T-helper 2 cell treated with Interferon-gamma antibody and Interleukin-4, amounts not matched to agents 5 μg/mL and 100 μg/mL, for 36 hours (primary cell): ENCODE results near the gene TDRD9.
"Not testable (repeated sequence)": the region's sequence is repeated elsewhere in the genome, so short reads cannot be mapped to it uniquely, and the experiment has no call there.

ENCODE experiments used
- DNase-seq: peaks from one replicate; pipeline ENCODE4 v3.0.0; 2021; ENCODE audit warnings: low spot score
- H3K27ac Mint-ChIP-seq: one replicate; pipeline ENCODE4 v1.8.0; 2021; ENCODE audit warnings: mild to moderate bottlenecking, mixed read lengths
- H3K27me3 Mint-ChIP-seq: one replicate; pipeline ENCODE4 v1.8.0; 2021; ENCODE audit warnings: low read depth, mixed read lengths
- H3K36me3 Mint-ChIP-seq: one replicate; pipeline ENCODE4 v1.8.0; 2021; ENCODE audit warnings: low read depth, mixed read lengths
- H3K4me1 Mint-ChIP-seq: one replicate; pipeline ENCODE4 v1.8.0; 2021; ENCODE audit warnings: low read depth, mixed read lengths
- H3K4me3 Mint-ChIP-seq: one replicate; pipeline ENCODE4 v1.8.0; 2022; ENCODE audit warnings: mild to moderate bottlenecking, moderate library complexity, mixed read lengths
- H3K9me3 Mint-ChIP-seq: one replicate; pipeline ENCODE4 v1.8.0; 2021; ENCODE audit warnings: mixed read lengths

The TDRD9 gene

DNA sequence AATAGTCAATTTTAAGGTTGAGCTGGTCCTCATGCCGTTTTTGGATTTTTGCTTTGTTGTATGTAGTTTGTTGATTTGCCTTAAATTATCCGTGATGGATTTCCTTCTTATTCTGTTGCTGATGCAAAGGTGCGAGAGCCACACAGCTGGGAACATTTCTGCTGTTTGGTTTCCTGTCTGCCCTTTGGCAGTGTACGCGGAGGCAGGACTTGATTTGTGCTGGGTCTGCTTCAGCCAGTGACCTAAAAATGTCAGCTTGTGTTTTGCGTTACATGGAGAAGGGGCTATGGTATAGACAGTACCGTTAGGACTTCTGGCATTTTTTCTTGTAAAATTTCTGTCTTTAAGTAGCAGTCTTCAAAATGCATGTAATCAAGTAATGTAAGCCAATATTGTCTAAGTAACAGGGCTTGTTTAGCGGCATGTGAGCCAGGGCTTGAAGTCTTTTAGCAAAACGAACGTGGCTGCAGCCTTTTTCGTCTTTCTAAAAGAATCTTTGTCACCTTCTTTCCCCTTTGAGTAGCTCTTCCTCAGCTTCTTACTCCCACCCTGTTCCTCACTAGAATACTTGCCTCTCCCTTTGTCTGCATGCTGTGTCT is 32.3 kb downstream of the TDRD9 start:
- H3K27me3 Mint-ChIP-seq = no peaks in the 10 kb centered on the region
- no peak for DNase-seq
- no peak overlapping the region for H3K27ac Mint-ChIP-seq
- H3K36me3 Mint-ChIP-seq = no peaks in the 10 kb centered on the region
- no peak overlapping the region for H3K4me3 Mint-ChIP-seq
- H3K9me3 Mint-ChIP-seq = no peaks in the 10 kb centered on the region
- no peaks in the 10 kb centered on the region for H3K4me1 Mint-ChIP-seq

DNA sequence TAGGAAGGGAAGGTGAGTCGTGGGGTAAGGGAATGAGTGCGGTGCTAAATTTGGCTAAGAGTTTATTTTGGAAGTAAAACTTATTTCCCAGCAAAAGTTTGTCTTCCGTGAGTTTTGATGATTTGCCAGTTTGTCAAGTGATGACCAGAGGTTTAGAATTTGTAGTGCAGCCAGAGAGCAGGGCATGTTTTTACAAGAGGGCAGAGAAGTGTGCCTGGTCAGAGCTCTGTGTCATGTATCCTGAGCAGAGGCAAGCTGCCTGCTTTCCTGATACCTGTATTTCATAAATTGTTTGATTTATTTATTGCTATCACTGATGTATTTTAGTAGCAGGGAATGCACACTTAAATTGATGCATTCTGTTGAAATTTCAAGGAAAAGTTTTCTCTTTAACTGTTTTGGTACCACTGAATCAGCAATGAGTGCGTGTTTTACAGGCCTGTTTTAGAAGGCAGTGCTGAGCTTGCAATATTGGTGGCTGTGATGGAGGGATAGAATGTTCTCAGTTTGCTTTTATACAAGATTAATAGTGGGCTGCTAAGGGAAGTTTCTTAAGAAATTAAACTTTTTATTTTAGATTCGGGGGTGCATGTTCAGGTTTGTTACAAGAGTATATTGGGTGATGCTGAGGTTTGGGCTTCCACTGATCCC is 33.8 kb downstream of the TDRD9 start:
- Mint-ChIP-seq H3K9me3 (no peaks in the 10 kb centered on the region), H3K4me3 (no peak overlapping the region), H3K27ac (no peak overlapping the region), H3K27me3 (no peaks in the 10 kb centered on the region), H3K36me3 (no peaks in the 10 kb centered on the region), H3K4me1 (no peaks in the 10 kb centered on the region)
- DNase-seq = no peak

DNA sequence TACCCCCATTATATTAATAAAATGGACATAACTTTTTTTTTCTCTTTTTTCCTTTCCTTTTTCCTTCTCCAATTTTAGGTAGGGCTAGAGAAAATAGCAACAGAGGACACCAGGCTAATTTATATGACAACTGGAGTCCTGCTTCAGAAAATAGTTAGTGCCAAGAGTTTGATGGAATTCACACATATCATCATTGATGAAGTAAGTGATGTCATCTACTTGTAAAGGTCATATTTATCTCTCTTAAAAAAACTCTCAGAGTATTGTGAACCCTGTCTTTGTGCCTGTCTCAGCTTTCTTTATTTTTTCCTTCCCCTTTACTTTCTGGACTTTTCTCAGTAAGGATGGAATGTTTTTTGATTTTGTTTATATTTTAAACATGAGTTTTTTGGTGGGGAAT is 38.4 kb downstream of the TDRD9 start:
- DNase-seq = no peak
- Mint-ChIP-seq H3K27ac (no peak overlapping the region), H3K4me3 (no peak overlapping the region), H3K4me1 (no peaks in the 10 kb centered on the region), H3K36me3 (no peaks in the 10 kb centered on the region), H3K9me3 (no peaks in the 10 kb centered on the region), H3K27me3 (no peaks in the 10 kb centered on the region)

DNA sequence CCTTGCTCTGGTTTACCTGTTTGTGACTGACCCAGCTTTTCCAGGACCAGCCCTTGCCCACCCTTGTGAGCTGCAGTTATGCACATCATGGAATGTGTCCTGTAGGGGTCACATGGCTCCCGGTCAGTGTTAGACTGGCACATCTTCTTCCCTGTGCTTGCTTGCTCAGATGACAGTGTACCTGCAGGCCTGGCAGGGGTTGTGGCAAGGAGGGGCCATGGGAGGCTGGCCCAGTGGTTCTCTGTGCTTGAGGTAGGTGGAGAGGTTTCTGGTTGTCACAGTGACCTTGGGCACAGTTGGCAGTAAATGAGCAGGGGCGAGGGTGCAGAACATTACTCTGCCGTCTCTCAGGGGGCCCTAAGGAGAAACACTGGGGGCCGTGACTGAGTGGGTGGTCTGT is 41.7 kb downstream of the TDRD9 start:
- no peak overlapping the region for H3K4me3 Mint-ChIP-seq
- no peak overlapping the region for H3K27ac Mint-ChIP-seq
- H3K4me1 Mint-ChIP-seq = no peaks in the 10 kb centered on the region
- no peak for DNase-seq
- no peaks in the 10 kb centered on the region for H3K36me3 Mint-ChIP-seq
- H3K9me3 Mint-ChIP-seq = no peaks in the 10 kb centered on the region
- no peaks in the 10 kb centered on the region for H3K27me3 Mint-ChIP-seq

DNA sequence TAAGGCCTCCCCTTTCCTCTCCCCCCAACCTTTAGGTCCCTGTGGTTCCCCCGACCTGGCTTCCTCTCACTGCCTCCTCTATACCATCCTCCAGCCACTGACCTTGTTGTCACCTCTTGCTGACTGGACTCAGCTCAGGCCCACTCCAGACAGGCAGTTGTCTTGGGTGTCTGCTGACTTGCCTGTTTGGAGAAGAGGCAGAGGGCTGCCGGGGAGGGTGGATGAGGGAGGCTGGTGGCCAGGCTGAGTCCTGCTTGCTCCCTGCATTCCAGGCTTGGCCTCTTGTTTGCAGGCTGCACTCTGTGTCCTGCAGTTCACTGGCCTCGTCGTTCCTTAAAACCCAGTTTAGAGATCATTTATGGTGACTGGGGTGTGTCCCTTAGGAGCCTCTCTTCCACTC is 45.1 kb downstream of the TDRD9 start:
- Mint-ChIP-seq H3K27ac (no peak overlapping the region), H3K27me3 (peaks cover 3% of the 10 kb centered on the region), H3K9me3 (no peaks in the 10 kb centered on the region), H3K4me3 (no peak overlapping the region), H3K4me1 (no peaks in the 10 kb centered on the region), H3K36me3 (no peaks in the 10 kb centered on the region)
- DNase-seq = no peak

DNA sequence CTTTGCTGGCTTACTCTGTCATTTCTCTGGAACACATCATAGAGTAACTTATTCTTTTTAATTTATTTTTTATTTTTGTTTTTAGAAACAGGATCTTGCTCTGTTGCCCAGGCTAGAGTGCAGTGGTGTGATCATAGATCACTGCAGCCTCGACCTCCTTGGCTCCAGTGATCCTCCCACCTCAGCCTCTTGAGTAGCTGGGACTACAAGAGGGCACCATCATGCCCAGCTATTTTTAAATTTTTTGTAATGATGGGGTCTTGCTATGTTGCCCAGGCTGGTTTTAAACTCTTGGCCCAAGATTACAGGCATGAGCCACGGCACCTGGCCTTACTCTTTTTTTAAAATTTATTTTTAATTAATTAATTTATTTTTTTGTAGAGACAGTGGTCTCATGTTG is 46.3 kb downstream of the TDRD9 start:
- H3K27ac Mint-ChIP-seq = no peak overlapping the region
- DNase-seq = no peak
- H3K4me1 Mint-ChIP-seq = no peaks in the 10 kb centered on the region
- H3K27me3 Mint-ChIP-seq = peaks cover 3% of the 10 kb centered on the region
- H3K36me3 Mint-ChIP-seq = no peaks in the 10 kb centered on the region
- H3K4me3 Mint-ChIP-seq = no peak overlapping the region
- H3K9me3 Mint-ChIP-seq = no peaks in the 10 kb centered on the region

DNA sequence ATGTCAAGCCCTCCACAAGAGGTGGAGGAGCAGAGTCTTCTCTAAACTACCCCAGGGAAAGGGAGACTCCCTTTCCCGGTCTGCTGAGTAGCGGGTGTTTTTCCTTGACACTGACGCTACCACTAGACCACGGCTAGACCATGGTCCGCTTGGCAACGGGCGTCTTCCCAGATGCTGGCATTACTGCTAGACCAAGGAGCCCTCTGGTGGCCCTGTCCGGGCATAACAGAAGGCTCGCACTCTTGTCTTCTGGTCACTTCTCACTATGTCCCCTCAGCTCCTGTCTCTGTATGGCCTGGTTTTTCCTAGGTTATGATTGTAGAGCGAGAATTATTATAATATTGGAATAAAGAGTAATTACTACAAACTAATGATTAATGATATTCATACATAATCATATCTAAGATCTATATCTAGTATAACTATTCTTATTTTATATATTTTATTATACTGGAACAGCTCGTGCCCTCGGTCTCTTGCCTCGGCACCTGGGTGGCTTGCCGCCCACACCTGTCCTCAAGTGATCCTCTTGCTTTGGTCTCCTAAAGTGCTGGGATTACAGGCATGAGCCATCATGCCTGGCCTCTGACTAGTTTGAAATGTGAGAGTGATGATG is 52.5 kb downstream of the TDRD9 start:
- not testable (repeated sequence) for H3K9me3 Mint-ChIP-seq, H3K36me3 Mint-ChIP-seq, DNase-seq, H3K4me3 Mint-ChIP-seq, H3K4me1 Mint-ChIP-seq, H3K27ac Mint-ChIP-seq, H3K27me3 Mint-ChIP-seq

DNA sequence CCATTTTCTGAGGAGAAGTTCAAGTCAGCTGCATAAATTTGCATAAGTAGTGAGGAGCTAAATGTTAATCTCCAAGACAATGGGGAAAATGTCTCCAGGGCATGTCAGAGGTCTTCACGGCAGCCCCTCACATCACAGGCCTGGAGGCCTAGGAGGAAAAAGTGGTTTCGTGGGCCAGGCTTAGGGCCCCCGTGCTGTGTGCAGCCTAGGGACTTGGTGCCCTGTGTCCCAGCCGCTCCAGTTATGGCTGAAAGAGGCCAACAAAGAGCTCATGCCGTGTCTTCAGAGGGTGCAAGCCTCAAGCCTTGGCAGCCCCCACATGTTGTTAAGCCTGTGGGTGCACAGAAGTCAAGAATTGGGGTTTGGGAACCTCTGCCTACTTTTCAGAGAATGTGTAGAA is 55.9 kb downstream of the TDRD9 start:
- Mint-ChIP-seq H3K27me3 (peaks cover 10% of the 10 kb centered on the region), H3K4me3 (no peak overlapping the region), H3K9me3 (peaks cover 3% of the 10 kb centered on the region), H3K4me1 (no peaks in the 10 kb centered on the region), H3K36me3 (no peaks in the 10 kb centered on the region), H3K27ac (no peak overlapping the region)
- no peak for DNase-seq

DNA sequence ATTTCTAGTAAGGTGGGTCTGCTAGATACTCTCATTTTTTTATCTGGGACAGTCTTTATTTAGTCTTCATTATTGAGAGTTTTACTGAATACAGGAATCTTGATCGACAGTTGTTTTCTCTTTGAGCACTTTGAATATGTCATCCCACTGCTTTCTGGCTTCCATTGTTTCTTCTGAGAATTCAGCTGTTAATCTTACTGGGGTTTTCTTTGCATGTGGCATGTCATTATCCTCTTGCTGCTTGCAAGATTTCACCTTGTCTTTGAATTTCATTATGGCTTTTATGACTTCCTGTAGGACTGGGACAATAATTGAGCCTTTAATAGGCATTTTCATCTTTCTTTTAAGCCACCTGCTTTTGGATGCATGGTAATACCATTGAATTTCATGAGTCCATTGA is 60.8 kb downstream of the TDRD9 start:
- Mint-ChIP-seq H3K9me3 (peaks cover 5% of the 10 kb centered on the region), H3K27ac (no peak overlapping the region), H3K4me1 (no peaks in the 10 kb centered on the region), H3K4me3 (no peak overlapping the region), H3K36me3 (no peaks in the 10 kb centered on the region), H3K27me3 (peaks cover 11% of the 10 kb centered on the region)
- no peak for DNase-seq

DNA sequence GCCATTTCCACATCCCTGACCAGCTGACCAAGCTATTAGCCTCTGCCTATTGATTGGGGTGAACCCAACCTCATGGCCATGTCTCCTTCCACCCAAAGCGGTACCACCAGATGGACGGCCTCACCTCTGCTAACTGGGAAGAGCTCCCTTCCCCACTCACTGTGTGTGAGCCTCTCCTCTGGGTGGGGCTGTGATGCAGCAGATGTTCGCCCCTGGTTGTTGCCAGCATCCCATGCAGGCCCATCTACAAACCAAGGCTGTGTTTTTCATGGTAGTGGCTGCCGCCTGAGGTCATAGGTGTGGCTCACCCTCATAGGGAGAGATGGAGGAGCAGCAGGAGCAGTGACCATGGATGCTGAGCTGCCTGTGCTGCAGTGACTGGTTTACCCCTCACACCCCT is 61.7 kb downstream of the TDRD9 start:
- Mint-ChIP-seq H3K27ac (no peak overlapping the region), H3K36me3 (no peaks in the 10 kb centered on the region), H3K4me1 (no peaks in the 10 kb centered on the region), H3K4me3 (no peak overlapping the region), H3K9me3 (peaks cover 5% of the 10 kb centered on the region), H3K27me3 (peaks cover 11% of the 10 kb centered on the region)
- DNase-seq = no peak

DNA sequence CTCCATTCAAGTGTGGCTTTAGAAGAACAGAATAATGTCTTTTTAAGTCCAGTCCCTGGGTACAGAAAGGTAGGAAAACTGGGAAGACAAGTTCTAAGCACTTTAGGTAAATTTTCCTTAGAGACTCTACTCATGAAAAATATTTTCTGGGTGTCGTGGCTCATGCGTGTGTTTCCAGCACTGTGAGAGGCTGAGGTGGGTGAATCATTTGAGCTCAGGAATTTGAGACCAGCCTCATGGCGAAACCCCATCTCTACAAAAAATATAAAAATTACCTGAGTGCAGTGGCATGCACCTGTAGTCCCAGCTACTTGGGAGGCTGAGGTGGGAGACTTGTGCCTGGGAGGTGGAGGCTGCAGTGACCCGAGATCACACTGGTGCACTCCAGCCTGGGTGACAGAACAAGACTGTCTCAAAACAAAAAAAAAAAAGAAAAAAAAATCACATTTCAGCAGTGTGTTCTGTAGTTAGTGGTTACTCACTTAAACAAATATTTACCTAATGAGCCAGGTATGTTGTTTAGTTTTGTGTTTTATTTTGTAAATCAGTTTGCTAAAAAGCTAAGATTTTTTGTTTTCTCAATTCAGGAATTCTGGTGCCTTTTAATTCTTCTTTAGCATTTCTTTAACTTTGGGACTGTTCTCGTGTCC is 66.4 kb downstream of the TDRD9 start:
- Mint-ChIP-seq H3K9me3 (no peaks in the 10 kb centered on the region), H3K36me3 (no peaks in the 10 kb centered on the region)

DNA sequence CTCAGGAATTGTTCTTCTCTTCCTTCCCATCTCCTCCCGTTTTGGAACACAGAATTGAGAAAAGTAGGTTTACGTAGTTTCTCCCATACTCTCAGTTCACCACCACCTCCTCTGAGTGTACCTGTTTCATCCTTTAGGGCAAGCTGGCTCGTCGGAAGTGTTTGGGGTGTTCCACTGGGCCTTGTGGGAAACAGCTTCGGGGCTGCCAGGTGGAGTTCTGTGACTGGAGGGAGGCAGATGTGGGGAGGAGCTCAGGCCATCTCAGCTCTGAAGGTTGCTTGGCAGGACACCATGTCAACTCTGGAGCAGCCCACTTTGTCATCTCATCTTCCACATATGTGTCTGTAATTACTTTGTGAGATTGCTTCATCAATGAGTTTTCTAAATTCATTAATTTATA is 67.6 kb downstream of the TDRD9 start:
- no peak overlapping the region for H3K4me3 Mint-ChIP-seq
- H3K36me3 Mint-ChIP-seq = no peaks in the 10 kb centered on the region
- no peak overlapping the region for H3K27ac Mint-ChIP-seq
- no peaks in the 10 kb centered on the region for H3K9me3 Mint-ChIP-seq
- H3K4me1 Mint-ChIP-seq = peaks cover 2% of the 10 kb centered on the region
- no peak for DNase-seq
- peaks cover 3% of the 10 kb centered on the region for H3K27me3 Mint-ChIP-seq

More for the DNA sequence above, 66.4 kb downstream of the TDRD9 start:
- DNase-seq = no peak
- Mint-ChIP-seq H3K4me1 (peaks cover 2% of the 10 kb centered on the region), H3K4me3 (no peak overlapping the region), H3K27me3 (peaks cover 5% of the 10 kb centered on the region), H3K27ac (no peak overlapping the region)

DNA sequence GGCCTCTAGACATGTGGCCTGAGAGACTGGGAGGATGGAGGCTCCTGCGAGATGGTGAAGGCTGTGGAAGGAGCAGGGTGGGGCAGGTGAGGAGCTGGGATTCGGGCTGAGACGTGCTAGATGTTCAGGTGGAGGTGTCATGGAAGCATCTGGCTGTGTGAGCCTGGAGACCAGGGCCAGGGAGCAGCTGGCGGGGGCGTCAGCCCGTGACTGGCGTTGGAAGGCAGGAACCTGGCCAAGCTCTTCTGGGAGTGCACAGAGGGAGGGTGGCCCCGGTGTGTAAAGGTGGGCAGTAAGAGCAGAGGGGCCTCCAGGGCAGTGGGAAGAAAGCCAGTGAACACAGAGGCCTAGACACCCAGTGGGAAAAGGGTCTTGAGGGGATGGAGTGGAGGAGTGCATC is 69.1 kb downstream of the TDRD9 start:
- H3K4me1 Mint-ChIP-seq = peaks cover 2% of the 10 kb centered on the region
- peaks cover 5% of the 10 kb centered on the region for H3K27me3 Mint-ChIP-seq
- no peak overlapping the region for H3K27ac Mint-ChIP-seq
- no peak for DNase-seq
- H3K9me3 Mint-ChIP-seq = no peaks in the 10 kb centered on the region
- H3K4me3 Mint-ChIP-seq = no peak overlapping the region
- H3K36me3 Mint-ChIP-seq = no peaks in the 10 kb centered on the region

DNA sequence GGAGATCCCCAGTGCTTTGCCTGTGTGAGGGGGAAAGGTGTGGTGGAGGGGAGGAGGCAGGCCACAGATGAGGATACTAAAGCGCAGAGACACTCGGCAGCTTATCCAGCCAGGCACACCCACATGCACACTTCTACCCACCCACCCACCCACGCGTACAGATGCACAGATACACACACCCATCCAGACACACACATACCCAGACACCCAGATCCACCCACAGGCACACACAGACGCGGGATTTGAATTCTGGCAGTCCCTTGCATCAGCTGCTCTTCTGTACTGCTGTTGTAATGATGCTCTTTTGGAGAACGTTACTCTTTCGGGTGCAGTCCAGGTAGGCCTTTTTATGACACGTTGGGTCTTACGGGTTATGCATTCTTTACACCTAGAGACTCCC is 69.8 kb downstream of the TDRD9 start:
- peaks cover 5% of the 10 kb centered on the region for H3K27me3 Mint-ChIP-seq
- no peak overlapping the region for H3K27ac Mint-ChIP-seq
- H3K4me1 Mint-ChIP-seq = peaks cover 2% of the 10 kb centered on the region
- no peaks in the 10 kb centered on the region for H3K9me3 Mint-ChIP-seq
- H3K4me3 Mint-ChIP-seq = no peak overlapping the region
- no peak for DNase-seq
- no peaks in the 10 kb centered on the region for H3K36me3 Mint-ChIP-seq
